ENCODE measurements around the gene F5.
"Not testable (repeated sequence)": the region's sequence is repeated elsewhere in the genome, so short reads cannot be mapped to it uniquely, and the experiment has no call there.

F5 gene

GRCh38 chr1:169503601-169504000 lies 82.7 kb downstream of the F5 start:
- not testable (repeated sequence) for DNase-seq

- no peak for DNase-seq
These were observed 86.5 kb downstream of the F5 start for GRCh38 chr1:169499807-169500206.

- no peak for DNase-seq
These were observed 89.0 kb downstream of the F5 start for GRCh38 chr1:169497317-169497716.

- DNase-seq = no peak
These were observed 90.4 kb downstream of the F5 start for GRCh38 chr1:169495916-169496315.

DNA sequence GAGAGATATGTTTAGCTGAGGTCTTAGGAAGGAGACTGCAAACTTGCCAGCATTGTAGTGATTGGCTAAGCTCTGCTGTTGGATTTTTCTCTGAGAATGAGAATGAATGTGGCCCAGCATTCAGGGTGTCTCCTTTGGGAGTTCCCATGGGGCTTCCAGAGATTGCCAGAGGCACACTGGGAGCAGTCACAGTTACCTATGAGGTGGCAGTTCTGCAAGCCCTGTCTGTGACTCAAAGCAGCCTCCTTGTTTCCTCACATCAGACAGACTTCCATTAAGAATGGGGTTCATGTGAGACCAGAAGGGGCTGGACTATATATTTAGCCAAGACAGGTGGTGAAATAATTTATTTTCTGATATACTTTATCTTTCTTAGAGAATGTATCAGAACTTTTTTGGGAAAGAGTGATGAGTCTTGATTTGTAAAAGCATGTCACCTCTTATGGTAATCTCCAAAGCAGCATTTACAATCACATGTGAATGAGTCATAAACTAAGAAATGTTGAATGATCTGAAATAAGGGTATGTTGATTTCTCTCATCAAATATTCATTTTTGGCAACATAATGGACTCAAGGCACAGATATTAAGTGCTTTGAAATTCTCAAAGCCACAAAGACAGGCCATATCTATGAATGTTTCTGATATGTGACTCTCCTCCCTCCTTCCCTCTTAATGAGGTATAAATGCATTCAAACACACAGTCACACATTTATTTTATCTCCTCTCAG lies 91.1 kb downstream of the F5 start:
- DNase-seq = no peak

DNA sequence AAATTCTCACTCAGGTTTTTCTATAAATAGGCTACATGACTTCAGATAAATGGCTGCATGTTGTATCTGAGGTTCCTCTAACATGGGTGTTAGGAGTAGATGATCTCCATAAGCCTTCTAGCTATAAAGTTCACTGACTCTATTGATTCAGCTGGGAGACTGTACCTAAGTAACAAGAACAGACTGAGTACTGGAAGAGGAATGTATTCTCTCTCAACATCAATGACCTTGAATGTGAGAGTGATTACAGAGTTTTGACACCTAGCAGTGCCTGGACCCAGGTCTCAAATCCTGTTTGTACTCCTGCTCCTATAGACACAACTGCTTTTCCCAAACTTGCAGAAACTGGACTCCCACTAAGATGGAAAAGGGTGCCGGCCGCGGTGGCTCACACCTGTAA lies 91.9 kb downstream of the F5 start:
- no peak for DNase-seq

- no peak for DNase-seq
These were observed 93.0 kb downstream of the F5 start for GRCh38 chr1:169493251-169493650.

DNA sequence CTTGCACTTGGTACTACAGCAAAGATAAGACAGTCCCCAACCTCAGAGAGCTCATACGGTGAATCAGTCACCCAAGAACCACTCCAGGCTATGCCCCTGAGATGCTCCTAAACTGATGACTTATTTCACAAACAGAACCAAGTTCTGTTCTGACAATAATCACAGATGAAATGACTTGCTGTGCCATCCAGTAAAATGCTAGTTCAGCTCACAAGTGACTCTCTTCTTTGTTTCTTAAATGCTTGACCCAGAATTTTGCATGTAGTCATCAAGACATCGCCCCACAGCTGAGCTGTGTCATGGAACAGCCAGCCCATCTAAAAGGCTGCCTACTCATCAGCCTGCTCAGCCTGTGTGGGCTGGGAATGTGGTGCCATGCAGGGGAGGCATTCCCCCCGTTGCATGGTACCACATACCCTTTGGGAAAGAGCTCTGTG lies 94.4 kb downstream of the F5 start:
- no peak for DNase-seq

- no peak for DNase-seq
These were observed 98.1 kb downstream of the F5 start for GRCh38 chr1:169488157-169488556.

- DNase-seq = no peak
These were observed 98.7 kb downstream of the F5 start for GRCh38 chr1:169487561-169487960.

DNA sequence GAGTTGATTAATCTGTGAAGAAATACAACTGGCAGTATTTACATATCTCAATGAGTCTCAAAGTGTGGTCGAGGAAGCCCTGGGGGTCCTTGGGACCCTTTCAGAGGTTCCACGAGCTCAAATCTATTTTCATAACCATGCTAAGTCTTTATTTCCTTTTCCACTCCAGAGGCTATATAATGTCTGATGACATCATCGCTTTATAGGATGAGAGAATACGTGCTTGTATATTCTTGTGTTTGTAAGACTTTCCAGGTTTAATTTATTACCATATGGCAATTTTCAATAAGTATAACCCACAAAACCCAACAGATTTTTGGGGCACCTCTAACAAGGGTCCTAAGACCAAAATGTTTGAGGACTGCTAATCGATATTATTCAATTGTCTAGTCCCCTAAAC lies 99.1 kb downstream of the F5 start:
- no peak for DNase-seq

- no peak for DNase-seq
These were observed 99.8 kb downstream of the F5 start for GRCh38 chr1:169486281-169487051.

- peak; percentile 74 to 87 (median 78) for DNase-seq
These were observed 100.6 kb downstream of the F5 start, which contains the start of gene SLC19A2 for GRCh38 chr1:169485431-169486280. TSS of gene SLC19A2 (minus strand) at chr1:169485944. CDS start at chr1:169485766, 178 bp downstream.

- DNase-seq = peak in 1 of 4 experiments; percentile 1
These were observed 101.4 kb downstream of the F5 start for GRCh38 chr1:169484683-169485430.

DNA sequence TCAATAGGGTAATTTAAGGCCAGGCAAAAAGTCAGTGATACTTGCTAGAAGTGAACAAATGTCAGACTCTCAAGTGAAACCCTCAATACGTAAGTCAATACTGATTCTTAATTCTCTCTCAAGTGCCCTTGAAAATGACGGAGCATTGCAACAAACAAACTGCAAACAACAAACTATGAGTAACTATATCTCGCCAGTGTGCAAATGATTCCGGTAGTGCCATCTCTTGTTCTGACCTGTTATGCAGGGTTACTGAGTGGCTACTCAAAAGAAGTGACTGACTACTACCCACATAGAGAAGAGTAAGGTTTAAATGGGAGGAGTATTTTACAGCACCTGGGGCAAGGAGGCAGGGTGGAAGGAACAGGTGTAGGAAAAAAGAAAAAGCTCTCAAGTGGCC lies 102.2 kb downstream of the F5 start:
- no peak for DNase-seq

DNA sequence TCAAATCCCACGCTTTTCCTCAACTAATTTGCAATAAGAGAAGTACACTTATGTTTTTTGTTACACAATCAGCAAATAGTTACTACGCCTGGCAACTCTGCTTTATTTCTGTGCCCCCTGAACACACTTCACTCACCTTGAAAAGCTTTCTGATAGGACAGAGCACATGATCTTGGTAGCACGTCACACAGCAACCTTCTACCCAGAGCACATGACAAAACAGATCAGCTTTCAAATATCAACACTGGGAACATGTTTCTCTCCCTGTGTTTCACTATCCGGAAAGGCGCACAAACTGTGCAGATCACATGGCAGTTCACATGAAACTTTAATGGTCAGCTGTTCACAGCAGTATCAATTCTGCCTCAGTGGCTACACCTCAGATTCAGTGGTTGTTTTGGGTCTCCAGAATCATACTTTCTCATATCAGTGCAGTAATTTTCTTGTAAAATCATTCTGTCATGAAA lies 102.7 kb downstream of the F5 start:
- no peak for DNase-seq

DNA sequence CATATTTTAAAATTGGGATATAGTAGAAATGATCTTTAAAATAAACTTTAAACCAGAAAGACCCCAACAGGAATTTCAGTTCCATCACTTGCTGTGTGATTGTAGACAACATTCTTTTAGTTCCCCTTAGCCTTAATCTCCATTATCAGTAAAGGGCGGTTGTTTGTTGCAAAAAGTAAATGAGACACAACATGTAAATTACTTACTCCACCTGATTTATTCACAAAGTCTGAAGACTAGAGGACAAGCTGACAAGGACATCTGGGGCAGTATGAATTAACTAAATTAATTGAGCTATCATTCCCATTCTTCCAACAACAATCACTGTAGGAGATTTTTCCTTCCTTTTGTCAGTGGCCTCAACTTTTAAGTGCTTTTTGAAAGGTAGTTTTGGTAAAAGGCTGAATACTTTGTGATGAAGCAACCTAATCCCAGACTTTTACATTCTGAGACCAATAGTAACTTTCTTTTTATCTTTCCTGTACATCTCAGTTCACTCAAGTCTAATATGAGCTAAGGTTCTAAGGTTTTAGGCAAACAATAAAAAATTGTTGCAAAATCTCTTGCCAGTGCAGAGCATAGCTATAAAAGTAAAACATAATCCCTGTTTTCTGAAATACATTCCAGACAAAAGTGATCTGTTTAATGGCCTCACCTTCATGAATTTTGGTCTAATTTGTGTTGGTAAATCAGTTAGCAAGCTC lies 106.8 kb downstream of the F5 start:
- DNase-seq = no peak

GRCh38 chr1:169478094-169478672 lies 108.1 kb downstream of the F5 start:
- no peak for DNase-seq

DNA sequence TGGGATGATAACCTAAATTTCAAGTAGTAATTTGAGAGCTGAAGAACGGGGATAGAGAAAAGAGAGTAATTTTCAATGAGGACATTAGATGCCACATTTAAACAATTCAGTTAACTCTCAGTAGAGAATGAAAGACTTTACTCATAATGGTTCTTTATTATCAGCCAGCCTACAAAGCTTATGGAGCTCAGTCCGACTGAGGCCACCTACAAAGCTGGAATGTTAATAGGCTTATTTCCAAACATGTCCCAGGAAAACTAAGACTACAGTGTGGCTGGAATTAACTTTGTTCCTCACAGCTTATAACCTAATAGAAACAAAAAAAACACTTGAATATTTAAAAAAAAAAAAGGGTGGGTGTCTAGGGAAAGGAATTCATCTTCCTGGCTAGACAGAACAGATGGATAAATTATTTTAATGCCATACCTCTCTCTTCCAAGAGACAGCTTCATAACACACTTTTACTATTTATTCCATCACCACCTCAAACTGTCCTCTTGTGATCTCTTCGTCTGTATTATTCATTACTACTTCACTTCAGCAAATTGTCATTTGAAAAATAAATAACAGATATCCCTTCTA lies 110.4 kb downstream of the F5 start:
- DNase-seq = no peak

DNA sequence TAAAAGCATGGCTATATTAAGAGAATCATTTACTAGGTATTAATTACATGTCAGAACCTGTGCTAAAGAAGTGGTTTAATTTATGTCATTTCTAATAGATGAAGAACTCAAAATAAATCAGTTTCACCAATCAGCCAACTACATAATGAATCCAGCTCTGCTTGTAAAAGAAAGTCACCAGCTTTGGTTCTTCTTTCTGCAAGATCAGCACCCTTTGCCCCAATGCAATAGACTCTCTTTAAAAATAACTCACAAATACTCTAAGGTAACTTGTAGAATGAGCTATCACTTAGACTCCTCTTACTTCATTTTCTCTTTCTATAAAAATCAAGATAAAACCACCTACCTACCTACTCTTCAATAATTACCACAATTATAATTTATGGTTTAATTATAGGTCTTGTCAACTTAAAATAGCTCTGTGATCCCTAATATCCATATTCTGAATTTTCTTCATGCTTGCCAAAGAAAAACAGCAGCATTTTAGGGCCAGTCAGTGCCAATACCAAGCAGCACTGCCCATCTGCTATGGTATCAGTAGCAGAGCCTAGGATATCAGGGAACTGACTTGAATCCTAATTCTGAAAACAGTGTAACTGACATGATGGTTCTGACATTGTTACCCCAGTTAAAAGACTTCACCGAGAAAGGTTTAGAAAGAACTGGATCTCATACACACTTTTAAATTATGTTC lies 111.8 kb downstream of the F5 start:
- DNase-seq = no peak
